ENCODE measurements around the gene CELF4.

CELF4 gene

DNA sequence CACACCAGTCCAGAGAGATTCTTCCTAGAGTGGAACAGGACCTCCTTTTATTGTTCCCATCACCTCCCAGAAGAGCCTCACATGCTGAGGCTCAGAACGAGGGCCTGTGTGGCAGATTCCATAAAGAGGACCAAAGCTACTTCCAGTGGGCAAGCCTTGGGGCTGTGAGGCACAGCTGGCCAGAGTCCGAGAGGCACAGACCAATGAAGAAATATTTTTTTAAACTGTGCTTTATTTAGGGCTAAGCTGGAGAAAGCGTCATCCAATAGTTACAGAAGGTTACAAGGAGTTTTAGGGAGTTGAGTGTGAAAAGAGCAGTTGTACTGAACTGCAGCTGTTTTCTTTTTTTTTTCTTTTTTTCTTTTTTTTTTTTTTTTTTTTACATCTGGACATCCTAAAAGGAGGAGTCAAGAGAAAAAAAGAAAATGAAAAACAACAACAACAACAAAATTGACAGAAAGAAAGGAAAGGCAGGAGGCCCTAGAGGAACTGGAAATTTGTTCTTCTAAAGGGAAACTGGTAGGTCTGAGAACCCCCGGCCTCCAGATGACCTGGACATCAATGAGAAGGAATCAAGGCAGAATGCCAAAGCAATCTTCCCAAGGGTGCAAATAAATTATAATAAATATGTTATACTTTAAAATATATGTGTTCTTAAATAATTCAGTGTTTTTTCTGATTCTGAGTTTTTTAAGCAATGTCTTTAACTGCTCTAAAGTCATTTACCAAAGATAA, 322.6 kb downstream of the CELF4 start:
- no peak overlapping the region for H3K27ac ChIP-seq
- no peak for DNase-seq (ENCODE audit: low spot score)

DNA sequence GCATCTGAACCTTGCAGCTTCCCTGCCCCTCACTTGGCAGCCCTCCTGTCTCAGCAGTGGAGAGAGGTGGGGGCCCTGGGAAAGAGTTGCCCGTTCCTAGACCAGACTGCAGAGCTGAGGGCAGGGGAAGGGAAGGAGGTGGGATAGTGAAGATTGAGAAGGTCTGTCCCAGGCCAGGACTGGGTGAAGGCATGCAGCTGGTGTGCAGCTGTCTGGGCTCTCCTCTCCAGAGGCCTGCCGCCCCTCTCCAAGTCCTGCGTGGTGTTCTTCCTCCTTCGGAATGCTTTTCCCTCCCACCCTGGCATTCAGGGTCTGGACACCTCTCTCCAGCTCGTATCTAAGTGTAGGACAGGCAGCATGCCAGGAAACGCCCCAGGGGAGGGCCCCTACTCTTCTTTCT, 323.5 kb downstream of the CELF4 start:
- TF ChIP-seq, protein P1, sequence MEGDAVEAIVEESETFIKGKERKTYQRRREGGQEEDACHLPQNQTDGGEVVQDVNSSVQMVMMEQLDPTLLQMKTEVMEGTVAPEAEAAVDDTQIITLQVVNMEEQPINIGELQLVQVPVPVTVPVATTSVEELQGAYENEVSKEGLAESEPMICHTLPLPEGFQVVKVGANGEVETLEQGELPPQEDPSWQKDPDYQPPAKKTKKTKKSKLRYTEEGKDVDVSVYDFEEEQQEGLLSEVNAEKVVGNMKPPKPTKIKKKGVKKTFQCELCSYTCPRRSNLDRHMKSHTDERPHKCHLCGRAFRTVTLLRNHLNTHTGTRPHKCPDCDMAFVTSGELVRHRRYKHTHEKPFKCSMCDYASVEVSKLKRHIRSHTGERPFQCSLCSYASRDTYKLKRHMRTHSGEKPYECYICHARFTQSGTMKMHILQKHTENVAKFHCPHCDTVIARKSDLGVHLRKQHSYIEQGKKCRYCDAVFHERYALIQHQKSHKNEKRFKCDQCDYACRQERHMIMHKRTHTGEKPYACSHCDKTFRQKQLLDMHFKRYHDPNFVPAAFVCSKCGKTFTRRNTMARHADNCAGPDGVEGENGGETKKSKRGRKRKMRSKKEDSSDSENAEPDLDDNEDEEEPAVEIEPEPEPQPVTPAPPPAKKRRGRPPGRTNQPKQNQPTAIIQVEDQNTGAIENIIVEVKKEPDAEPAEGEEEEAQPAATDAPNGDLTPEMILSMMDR (IDR thresholded peaks at IDR 0.05), result no peak
- Histone ChIP-seq H3K27ac (no peak overlapping the region), H3K4me3 (no peak overlapping the region)
- no peak for DNase-seq (ENCODE audit: low spot score)

More for the DNA sequence above, 322.6 kb downstream of the CELF4 start:
- TF ChIP-seq, protein P1 (IDR thresholded peaks at IDR 0.05), result no peak
- no peak overlapping the region for H3K4me3 ChIP-seq

DNA sequence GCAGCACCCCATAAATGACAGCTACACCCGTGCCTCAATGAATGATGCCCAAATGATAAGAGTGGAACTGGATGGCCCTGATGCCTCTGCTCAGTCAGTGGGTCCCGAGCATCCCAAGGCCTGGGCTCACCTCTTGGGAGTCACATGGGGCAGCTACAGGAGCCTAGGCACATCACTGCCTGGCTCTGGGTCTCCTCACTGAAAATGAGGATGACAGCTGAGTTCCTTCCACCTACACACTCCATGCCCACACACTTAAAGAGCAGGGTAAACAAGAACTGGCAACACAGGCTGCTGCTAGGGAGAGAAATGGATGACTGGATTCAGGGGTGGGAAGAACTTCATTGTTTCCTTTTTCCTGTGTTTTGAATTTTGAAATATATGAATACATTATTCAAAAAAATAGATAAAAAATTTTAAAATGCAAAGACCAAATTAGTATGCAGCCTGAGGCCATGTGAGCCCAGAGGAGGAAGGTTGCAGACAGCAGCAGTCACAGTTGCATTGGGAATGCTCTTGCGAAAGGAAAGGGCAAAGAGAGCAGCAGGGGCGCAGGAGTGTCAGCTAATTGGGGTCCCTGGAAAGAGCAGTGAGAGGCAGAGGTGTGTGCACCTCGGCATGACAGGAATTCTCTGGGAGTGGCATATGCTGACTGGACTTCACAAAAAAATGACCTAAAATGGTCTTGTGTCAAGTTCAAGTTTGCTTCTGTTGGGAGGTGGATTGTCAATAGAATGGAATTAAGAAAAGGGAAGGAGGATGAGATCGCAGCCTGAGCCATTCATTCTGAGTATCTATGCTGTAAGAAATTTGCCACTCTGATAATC, 327.1 kb downstream of the CELF4 start:
- no peak overlapping the region for H3K4me3 ChIP-seq
- TF ChIP-seq, protein P1 (IDR thresholded peaks at IDR 0.05), result no peak
- DNase-seq (ENCODE audit: low spot score), result no peak
- no peak overlapping the region for H3K27ac ChIP-seq

DNA sequence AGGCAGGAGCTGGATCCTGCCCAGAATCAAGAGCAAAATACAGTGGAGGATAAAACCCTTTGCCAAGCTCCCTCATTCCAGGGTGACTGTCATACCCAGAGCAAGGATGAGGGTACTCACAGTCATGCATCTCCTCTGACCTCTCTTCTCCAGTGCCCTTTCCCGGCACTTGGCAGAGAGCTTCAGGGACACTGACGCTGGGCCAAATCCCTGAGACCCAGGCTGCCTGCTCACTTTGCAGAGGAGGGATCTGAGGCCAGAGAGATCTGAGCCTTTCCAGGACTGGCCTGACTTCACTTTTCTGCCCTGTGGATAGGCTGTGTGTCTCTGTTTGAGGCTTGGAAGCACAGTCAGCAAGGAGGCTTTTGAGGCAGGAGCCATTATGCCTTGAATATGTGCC, 330.0 kb downstream of the CELF4 start:
- Histone ChIP-seq H3K27ac (no peak overlapping the region), H3K4me3 (no peak overlapping the region)
- TF ChIP-seq, protein P1 (IDR thresholded peaks at IDR 0.05), result no peak
- no peak for DNase-seq (ENCODE audit: low spot score)

DNA sequence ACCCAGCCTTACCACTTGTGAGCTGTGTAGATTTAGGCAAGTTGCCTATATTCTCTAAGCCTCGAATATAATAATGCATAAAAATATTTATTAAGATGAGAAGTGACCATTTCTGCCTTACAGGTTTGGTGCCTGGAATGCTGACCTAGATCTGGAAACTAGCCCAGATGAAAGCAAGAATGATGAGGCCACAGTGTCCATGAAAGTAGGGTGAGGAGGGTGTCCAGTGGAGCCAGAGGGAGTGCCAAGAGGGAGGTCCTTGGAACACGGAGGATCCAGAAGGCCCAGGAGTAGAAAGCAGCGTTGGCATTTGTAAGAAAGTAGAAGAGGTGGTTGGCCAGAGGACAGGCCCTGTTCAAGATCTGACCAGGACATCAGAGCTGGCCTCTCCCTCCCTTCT, 334.3 kb downstream of the CELF4 start:
- no peak for DNase-seq (ENCODE audit: low spot score)
- no peak overlapping the region for H3K27ac ChIP-seq
- TF ChIP-seq, protein P1 (IDR thresholded peaks at IDR 0.05), result no peak

DNA sequence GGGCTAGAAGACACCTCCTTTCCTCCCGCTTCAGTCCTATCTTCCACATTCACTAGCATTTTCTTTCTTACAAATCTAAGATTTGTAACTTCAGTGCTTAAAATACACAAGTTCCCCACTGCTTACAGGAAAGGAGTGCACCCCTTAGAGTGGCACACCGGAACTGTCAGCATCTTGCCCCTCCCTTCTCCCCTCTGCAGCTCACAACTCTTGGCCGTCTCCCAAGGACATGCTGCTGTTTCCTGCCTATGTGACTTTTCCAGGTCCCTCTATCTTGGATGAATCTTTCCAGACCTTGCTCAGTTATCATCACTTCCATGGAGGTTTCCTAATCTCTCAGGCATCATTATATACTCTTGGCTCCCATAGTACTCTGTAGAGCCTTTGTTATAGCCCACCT, 334.8 kb downstream of the CELF4 start:
- DNase-seq (ENCODE audit: low spot score), result no peak
- no peak overlapping the region for H3K4me3 ChIP-seq
- H3K27ac ChIP-seq, result no peak overlapping the region

More for the DNA sequence above, 334.3 kb downstream of the CELF4 start:
- H3K4me3 ChIP-seq, result no peak overlapping the region

More for the DNA sequence above, 334.8 kb downstream of the CELF4 start:
- TF ChIP-seq, protein P1 (IDR thresholded peaks at IDR 0.05), result no peak

All from coronary artery (tissue), 2 donors.